LNCaP clone FGC (cell line): Measurements from ENCODE around the gene ACTN2.

ENCODE experiments used
- DNase-seq: peaks from one replicate; pipeline ENCODE4 v3.0.0-alpha.2; 2011; ENCODE audit warnings: low read depth
- H3K4me3 ChIP-seq: 2 replicates; pipeline ENCODE4 v1.5.1; 2011; ENCODE audit warnings: mild to moderate bottlenecking, low read depth, low read length, control low read depth
- TF ChIP-seq, protein P1 (sequence below): IDR thresholded peaks from 2 replicates; pipeline ENCODE4 v1.5.1; 2012; ENCODE audit warnings: mild to moderate bottlenecking; ENCODE audit not compliant: control insufficient read depth, insufficient read depth; ENCODE audit errors: extremely low read depth

Gene ACTN2

DNA sequence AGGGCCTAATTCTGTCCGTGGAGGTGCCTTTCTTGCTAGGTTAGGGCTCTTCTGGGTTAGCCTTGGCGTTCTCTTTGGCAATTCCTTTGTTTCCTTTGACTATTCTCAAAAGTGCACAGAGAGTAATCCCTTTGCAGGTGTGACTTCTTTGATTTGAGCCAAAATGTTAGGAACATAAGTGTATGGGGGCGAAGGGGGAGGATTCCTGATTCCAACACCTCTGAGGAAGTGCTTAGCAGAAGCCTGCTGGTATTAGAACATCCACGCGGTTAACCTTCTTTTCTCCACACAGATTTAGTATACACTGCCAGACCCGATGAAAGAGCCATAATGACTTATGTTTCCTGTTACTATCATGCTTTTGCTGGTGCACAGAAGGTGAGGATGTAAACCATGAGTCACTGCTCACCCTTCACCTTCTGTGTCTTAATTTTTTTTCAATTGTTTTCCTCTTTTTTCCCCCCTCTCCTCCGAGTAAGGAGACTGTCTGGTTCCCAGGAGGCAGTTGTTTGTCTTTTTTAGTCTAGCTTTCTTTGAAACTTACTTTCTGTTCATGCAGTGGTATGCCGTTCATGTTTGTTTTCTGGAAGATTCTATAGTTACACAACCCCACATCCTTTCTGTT lies 48.0 kb downstream of the ACTN2 start:
- no peak overlapping the region for H3K4me3 ChIP-seq
- TF ChIP-seq, protein P1, sequence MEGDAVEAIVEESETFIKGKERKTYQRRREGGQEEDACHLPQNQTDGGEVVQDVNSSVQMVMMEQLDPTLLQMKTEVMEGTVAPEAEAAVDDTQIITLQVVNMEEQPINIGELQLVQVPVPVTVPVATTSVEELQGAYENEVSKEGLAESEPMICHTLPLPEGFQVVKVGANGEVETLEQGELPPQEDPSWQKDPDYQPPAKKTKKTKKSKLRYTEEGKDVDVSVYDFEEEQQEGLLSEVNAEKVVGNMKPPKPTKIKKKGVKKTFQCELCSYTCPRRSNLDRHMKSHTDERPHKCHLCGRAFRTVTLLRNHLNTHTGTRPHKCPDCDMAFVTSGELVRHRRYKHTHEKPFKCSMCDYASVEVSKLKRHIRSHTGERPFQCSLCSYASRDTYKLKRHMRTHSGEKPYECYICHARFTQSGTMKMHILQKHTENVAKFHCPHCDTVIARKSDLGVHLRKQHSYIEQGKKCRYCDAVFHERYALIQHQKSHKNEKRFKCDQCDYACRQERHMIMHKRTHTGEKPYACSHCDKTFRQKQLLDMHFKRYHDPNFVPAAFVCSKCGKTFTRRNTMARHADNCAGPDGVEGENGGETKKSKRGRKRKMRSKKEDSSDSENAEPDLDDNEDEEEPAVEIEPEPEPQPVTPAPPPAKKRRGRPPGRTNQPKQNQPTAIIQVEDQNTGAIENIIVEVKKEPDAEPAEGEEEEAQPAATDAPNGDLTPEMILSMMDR = no peak
- DNase-seq = no peak

DNA sequence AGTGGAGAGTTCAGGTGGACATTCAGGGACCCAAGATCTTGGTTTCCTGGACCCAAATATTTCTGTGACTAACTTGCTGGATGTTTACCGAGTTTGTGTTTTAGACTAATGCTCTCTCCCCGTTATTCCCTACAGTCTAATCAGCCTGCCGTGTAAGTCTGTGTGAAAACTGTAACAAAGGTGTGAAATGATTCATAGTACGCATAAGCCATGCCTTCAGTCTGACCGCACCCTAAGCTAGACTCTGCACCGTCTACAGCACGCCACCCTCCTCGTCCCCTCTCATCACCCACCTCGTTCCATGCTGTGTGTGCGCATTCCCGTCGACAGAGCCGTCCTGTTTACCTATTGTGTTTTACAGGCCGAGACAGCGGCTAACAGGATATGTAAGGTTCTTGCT lies 50.5 kb downstream of the ACTN2 start:
- no peak for DNase-seq

DNA sequence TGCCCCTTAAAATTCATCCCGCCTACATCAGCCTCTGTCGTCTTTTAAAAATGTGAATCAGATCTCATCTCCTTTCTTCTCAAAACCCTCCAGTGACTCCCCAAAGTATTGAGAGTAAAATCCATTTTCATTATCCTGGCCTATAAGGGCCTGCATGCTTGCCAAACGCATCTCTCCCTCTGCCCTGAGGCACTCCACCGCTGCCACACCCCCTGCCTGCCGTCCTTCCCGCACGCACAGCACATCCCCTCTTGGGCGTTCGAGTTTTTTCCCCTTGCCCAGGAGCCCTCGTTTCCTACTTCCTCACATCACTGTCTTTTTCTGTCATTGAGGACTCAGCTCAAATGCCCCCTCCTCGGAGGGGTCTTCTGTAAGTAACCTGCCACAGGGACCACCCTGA lies 55.5 kb downstream of the ACTN2 start:
- TF ChIP-seq, protein P1 = no peak
- no peak overlapping the region for H3K4me3 ChIP-seq
- no peak for DNase-seq

More for the DNA sequence above, 50.5 kb downstream of the ACTN2 start:
- TF ChIP-seq, protein P1 = no peak
- no peak overlapping the region for H3K4me3 ChIP-seq

DNA sequence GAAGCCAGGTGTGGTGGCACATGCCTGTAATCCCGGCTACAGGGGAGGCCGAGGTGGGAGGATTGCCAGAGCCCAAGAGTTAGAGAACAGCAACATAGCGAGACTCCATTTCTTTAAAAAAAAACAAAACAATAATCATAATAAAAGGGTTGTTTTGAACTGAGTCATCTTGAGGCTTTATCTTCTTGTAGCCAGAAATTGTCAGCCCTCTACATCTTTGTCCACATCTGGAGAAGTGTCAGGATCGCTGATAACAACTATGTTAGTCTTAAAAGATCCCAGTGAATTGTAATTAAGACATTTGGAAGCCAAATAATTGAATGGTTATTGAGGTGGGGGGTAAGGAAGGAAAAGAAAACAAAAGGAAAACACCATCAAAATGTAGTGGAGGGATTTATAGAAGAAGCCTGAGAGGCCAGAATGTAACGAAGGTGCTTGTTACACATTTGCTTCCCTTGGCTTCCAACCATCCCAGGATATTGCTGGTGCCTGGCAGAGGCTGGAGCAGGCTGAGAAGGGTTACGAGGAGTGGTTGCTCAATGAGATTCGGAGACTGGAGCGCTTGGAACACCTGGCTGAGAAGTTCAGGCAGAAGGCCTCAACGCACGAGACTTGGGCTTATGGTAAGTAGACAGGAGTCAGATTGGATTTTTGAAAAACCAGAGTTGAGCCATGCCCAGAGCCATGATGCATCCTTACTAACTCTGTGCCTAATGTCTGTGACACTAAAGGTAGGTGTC lies 56.3 kb downstream of the ACTN2 start:
- DNase-seq = no peak
- no peak overlapping the region for H3K4me3 ChIP-seq
- TF ChIP-seq, protein P1 = no peak

DNA sequence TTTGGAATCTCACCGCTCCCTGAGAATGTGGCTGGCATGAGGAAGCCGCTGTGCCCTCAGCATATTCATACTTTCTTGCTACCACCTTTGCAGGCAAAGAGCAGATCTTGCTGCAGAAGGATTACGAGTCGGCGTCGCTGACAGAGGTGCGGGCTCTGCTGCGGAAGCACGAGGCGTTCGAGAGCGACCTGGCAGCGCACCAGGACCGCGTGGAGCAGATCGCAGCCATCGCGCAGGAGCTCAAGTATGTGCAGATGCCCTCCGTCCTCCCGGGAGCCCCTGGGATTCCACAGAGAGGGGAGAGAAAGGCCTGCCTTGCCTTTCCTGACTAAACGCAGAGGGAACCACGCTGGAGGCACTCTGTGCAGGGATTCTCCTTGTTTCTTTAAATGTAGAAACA lies 58.2 kb downstream of the ACTN2 start:
- DNase-seq = no peak
- TF ChIP-seq, protein P1 = no peak
- H3K4me3 ChIP-seq = no peak overlapping the region

DNA sequence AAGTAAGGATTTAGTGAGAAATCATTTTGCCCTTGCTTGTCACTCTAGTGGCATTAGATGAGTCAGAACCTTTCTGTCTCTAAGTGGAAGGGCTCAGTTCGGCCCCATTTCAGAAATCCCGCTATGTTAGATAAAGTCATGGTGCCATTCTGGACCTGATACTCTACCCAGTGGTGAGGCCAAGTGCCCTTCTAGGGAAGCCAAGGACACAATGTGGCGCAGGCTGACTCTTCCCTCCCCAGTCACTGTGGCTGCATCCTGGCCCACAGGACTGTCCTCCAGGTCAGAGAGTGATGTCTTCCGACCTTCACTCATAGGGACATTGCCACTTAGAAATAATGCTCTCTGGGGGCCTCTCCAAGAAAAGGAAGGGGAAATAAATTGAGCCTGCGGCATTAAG lies 60.5 kb downstream of the ACTN2 start:
- H3K4me3 ChIP-seq = no peak overlapping the region
- TF ChIP-seq, protein P1 = no peak
- DNase-seq = no peak

DNA sequence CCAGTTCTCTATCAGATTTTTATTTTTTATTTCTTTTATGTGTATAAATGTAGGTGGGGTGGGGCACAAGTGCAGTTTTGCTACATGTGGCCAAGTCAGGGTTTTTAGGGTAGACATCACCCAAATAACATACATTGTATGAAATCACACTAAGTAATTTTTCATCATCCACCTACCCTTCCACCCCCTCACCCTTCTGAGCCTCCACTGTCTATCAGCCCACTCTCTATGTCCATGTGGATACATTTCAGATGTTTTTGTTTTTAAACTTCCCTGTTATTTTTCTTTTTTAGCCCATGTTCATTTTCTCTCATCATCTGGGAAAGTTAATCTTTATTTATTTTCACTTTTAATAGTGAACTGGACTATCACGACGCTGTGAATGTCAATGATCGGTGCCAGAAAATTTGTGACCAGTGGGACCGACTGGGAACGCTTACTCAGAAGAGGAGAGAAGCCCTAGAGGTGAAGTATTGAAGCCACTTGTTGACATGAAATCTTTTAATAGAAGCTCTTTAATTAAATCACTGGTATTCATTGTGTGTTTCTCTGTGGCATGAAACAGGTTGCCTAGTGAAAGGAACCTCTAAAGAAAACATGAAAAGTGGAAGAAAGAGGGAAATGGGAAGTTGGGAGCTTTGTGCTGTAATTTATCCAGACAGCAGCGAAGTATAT lies 61.1 kb downstream of the ACTN2 start:
- no peak for DNase-seq
- no peak overlapping the region for H3K4me3 ChIP-seq
- TF ChIP-seq, protein P1 = no peak
